Ishikawa (cell line): ENCODE results near the gene SPOCK1.

ENCODE experiments used
- CEBPB ChIP-seq: IDR thresholded peaks from 2 replicates; pipeline ENCODE4 v1.6.1; 2012
- CREB1 ChIP-seq: IDR thresholded peaks from 2 replicates; pipeline ENCODE4 v1.6.1; 2012; ENCODE audit warnings: low read depth
- EGR1 ChIP-seq: IDR thresholded peaks from 2 replicates; pipeline ENCODE4 v1.6.1; 2012
- EP300 ChIP-seq: IDR thresholded peaks from 2 replicates; pipeline ENCODE4 v1.6.1; 2012; ENCODE audit warnings: borderline replicate concordance
- FOXM1 ChIP-seq: IDR thresholded peaks from 2 replicates; pipeline ENCODE4 v1.6.1; 2012; ENCODE audit warnings: low read depth, borderline replicate concordance
- MAX ChIP-seq: IDR thresholded peaks from 2 replicates; pipeline ENCODE4 v1.6.1; 2012
- NFIC ChIP-seq: IDR thresholded peaks from 2 replicates; pipeline ENCODE4 v1.6.1; 2012
- RAD21 ChIP-seq: IDR thresholded peaks from 2 replicates; pipeline ENCODE4 v1.6.1; 2012; ENCODE audit warnings: low read depth
- REST ChIP-seq: IDR thresholded peaks from 2 replicates; pipeline ENCODE4 v1.6.1; 2012; ENCODE audit warnings: low read depth, mild to moderate bottlenecking
- TAF1 ChIP-seq: IDR thresholded peaks from 2 replicates; pipeline ENCODE4 v1.6.1; 2012; ENCODE audit warnings: low read depth, mild to moderate bottlenecking
- TCF12 ChIP-seq: IDR thresholded peaks from 2 replicates; pipeline ENCODE4 v1.6.1; 2012; ENCODE audit warnings: low read depth
- TEAD4 ChIP-seq: IDR thresholded peaks from 2 replicates; pipeline ENCODE4 v1.6.1; 2012
- USF1 ChIP-seq: IDR thresholded peaks from 2 replicates; pipeline ENCODE4 v1.6.1; 2012
- YY1 ChIP-seq: IDR thresholded peaks from 2 replicates; pipeline ENCODE4 v1.6.1; 2012; ENCODE audit warnings: low read depth
- ZBTB7A ChIP-seq: IDR thresholded peaks from 2 replicates; pipeline ENCODE4 v1.6.1; 2012; ENCODE audit warnings: low read depth

The SPOCK1 gene

GRCh38 chr5:136979131-136979530, 520.0 kb downstream of the SPOCK1 start:
- TF ChIP-seq MAX, result no peak
- TF ChIP-seq TEAD4, result no peak
- TF ChIP-seq CEBPB, result no peak
- no peak for TF ChIP-seq TCF12
- no peak for TF ChIP-seq YY1
- TF ChIP-seq USF1, result no peak
- TF ChIP-seq ZBTB7A, result no peak
- TF ChIP-seq EP300, result no peak
- no peak for TF ChIP-seq EGR1
- TF ChIP-seq RAD21, result no peak
- no peak for TF ChIP-seq TAF1
- no peak for TF ChIP-seq FOXM1
- TF ChIP-seq NFIC, result no peak
- no peak for TF ChIP-seq REST
- no peak for TF ChIP-seq CREB1

- TF ChIP-seq YY1 (no peak), NFIC (no peak), CREB1 (no peak), REST (no peak), RAD21 (no peak), EP300 (no peak), FOXM1 (no peak), TCF12 (no peak), ZBTB7A (no peak), TEAD4 (no peak)
These were observed 535.6 kb downstream of the SPOCK1 start for GRCh38 chr5:136963504-136963903.

GRCh38 chr5:136957428-136957827, 541.7 kb downstream of the SPOCK1 start:
- TF ChIP-seq EP300, result no peak
- TF ChIP-seq USF1, result no peak
- no peak for TF ChIP-seq TCF12
- TF ChIP-seq MAX, result no peak

GRCh38 chr5:136927571-136927970, 571.6 kb downstream of the SPOCK1 start:
- no peak for TF ChIP-seq ZBTB7A

GRCh38 chr5:136926073-136926472, 573.1 kb downstream of the SPOCK1 start:
- TF ChIP-seq TAF1 (no peak), MAX (no peak), CREB1 (no peak), YY1 (no peak), NFIC (no peak), EGR1 (no peak), FOXM1 (no peak), ZBTB7A (no peak), TEAD4 (no peak), RAD21 (no peak), USF1 (no peak), REST (no peak), CEBPB (no peak)
